B cell (primary cell): ENCODE data around the gene GPATCH8. TPM values are rescaled to one million over a fixed set of nuclear protein-coding genes. Genes with fewer than 3 reads are reported as not detected.
A peak's percentile ranks its signal among the peaks of the same experiment; 100 is the strongest.

Experiments used
- ATAC-seq: fragments of 200-7000 bp; cut with Tn5 transposase; one replicate; pipeline ENCODE4 v1.10.0; 2021; ENCODE audit warnings: low read depth, mild to moderate bottlenecking, moderate number of reproducible peaks, moderate library complexity
- CTCF ChIA-PET: fragments of 350-600 bp; sonication (Branson Sonifier 250); formaldehyde crosslinking; loops from one replicate; lab custom pipeline; 2021; ENCODE audit warnings: antibody characterized with exemption, inconsistent platforms; lab: Charles Lee
- POLR2A ChIA-PET: fragments of 350-600 bp; sonication (Branson Sonifier 250); formaldehyde crosslinking; loops from one replicate; lab custom pipeline; 2021; ENCODE audit warnings: antibody characterized with exemption; lab: Charles Lee
- DNase-seq: peaks from one replicate; pipeline ENCODE4 v3.0.0; 2013
- H2AFZ ChIP-seq: 2 replicates; pipeline ENCODE4 v1.6.1; 2012; ENCODE audit warnings: mild to moderate bottlenecking, low read depth, low read length; ENCODE audit not compliant: insufficient read depth, poor library complexity, severe bottlenecking
- H3K27ac ChIP-seq, 2 donors: 1 replicate in 1 of 2; 2 replicates in 1 of 2; pipeline ENCODE4 v1.5.1; 2012 to 2013; ENCODE audit warnings: low read length in 2 of 2, mild to moderate bottlenecking in 2 of 2, moderate library complexity in 1 of 2
- H3K27me3 ChIP-seq, 4 experiments: fragments of 200-600 bp in 1 of 4; sonication (generic) in 1 of 4; replicated peaks in 1 of 4; 1 replicate in 2 of 4; 2 replicates in 2 of 4; pipeline versions ENCODE4 v1.6.1 to v1.7.0; 2013 to 2016; ENCODE audit warnings: low read length in 3 of 4, mild to moderate bottlenecking in 2 of 4, mixed read lengths in 1 of 4, moderate library complexity in 1 of 4; ENCODE audit not compliant: insufficient read depth in 4 of 4, control insufficient read depth in 3 of 4; ENCODE audit errors: control extremely low read depth in 1 of 4
- H3K36me3 ChIP-seq, 2 experiments: replicated peaks in 1 of 2; 1 replicate in 1 of 2; 2 replicates in 1 of 2; pipeline versions ENCODE4 v1.6.1 to v1.7.1; 2013; ENCODE audit warnings: low read length in 1 of 2; ENCODE audit not compliant: insufficient read depth in 2 of 2, control insufficient read depth in 1 of 2; ENCODE audit errors: control extremely low read depth in 1 of 2, extremely low read depth in 1 of 2
- H3K4me1 ChIP-seq, 2 donors: fragments of 200-600 bp in 1 of 2; sonication (generic) in 1 of 2; 1 replicate in 1 of 2; 2 replicates in 1 of 2; pipeline versions ENCODE4 v1.5.1 to v1.6.1; 2013 to 2017; ENCODE audit warnings: low read length in 2 of 2; ENCODE audit not compliant: control insufficient read depth in 2 of 2, insufficient read depth in 2 of 2
- H3K4me2 ChIP-seq: replicated peaks from 2 replicates; pipeline ENCODE3; 2012; ENCODE audit warnings: mild to moderate bottlenecking, low read depth, low read length; ENCODE audit not compliant: poor library complexity, severe bottlenecking
- H3K4me3 ChIP-seq, 5 experiments: fragments of 200-600 bp in 1 of 5; sonication (generic) in 1 of 5; 1 replicate in 3 of 5; 2 replicates in 2 of 5; pipeline versions ENCODE4 v1.5.1 to v1.7.0; 2011 to 2016; ENCODE audit warnings: low read length in 4 of 5, mild to moderate bottlenecking in 4 of 5, low read depth in 2 of 5, control low read depth in 1 of 5, moderate library complexity in 1 of 5; ENCODE audit not compliant: insufficient read depth in 1 of 5; ENCODE audit errors: control extremely low read depth in 1 of 5, extremely low read depth in 1 of 5
- H3K79me2 ChIP-seq: fragments of 200-600 bp; sonication (generic); one replicate; pipeline ENCODE4 v1.6.0; 2016; ENCODE audit warnings: low read length; ENCODE audit not compliant: control insufficient read depth, insufficient read depth
- H3K9ac ChIP-seq: fragments of 200-600 bp; sonication (generic); 2 replicates; pipeline ENCODE4 v1.6.1; 2017; ENCODE audit warnings: mild to moderate bottlenecking, low read length, moderate library complexity
- H3K9me3 ChIP-seq, 3 donors: one replicate each; pipeline versions ENCODE4 v1.6.1 to v1.7.1; 2013; ENCODE audit warnings: low read length in 2 of 3; ENCODE audit not compliant: control insufficient read depth in 2 of 3, insufficient read depth in 1 of 3; ENCODE audit errors: control extremely low read depth in 1 of 3
- H4K20me1 ChIP-seq: 2 replicates; pipeline ENCODE4 v1.6.0; 2012; ENCODE audit warnings: mild to moderate bottlenecking, low read length; ENCODE audit not compliant: insufficient read depth, control insufficient read depth, poor library complexity, severe bottlenecking
- H3K27ac Mint-ChIP-seq: one replicate; pipeline ENCODE4 v1.8.0; 2021; ENCODE audit warnings: mixed read lengths
- H3K27me3 Mint-ChIP-seq: one replicate; pipeline ENCODE4 v1.8.0; 2021; ENCODE audit warnings: mixed read lengths
- H3K4me1 Mint-ChIP-seq: one replicate; pipeline ENCODE4 v1.8.0; 2021; ENCODE audit warnings: mixed read lengths
- H3K4me3 Mint-ChIP-seq: one replicate; pipeline ENCODE4 v1.8.0; 2021; ENCODE audit warnings: mixed read lengths
- H3K9me3 Mint-ChIP-seq: one replicate; pipeline ENCODE4 v1.8.0; 2022; ENCODE audit warnings: mixed read lengths; ENCODE audit not compliant: insufficient read depth
- CTCF ChIP-seq: fragments of 200-600 bp; IDR thresholded peaks from one replicate; pipeline ENCODE4 v1.8.0; 2022; ENCODE audit warnings: antibody characterized with exemption, mild to moderate bottlenecking
- EZH2 ChIP-seq: IDR thresholded peaks from 2 replicates; pipeline ENCODE4 v1.6.1; 2012; ENCODE audit warnings: borderline replicate concordance, low read depth, mild to moderate bottlenecking, moderate library complexity, low read length; ENCODE audit not compliant: insufficient read depth, poor library complexity, severe bottlenecking
- WGBS: methylation state at CpG from one replicate; pipeline ENCODE4 v1.1.5; 2013; ENCODE audit warnings: missing lambda C conversion rate; ENCODE audit not compliant: insufficient coverage; 5-methylcytosine and 5-hydroxymethylcytosine counted together
- intact Hi-C: fragments of 100-400 bp; cut with micrococcal nuclease; formaldehyde crosslinking; loops from one replicate; pipeline ENCODE4 v1.10.0; 2022
- polyA plus RNA-seq: library from polyadenylated mRNA; depleted of rRNA; stranded (reverse); fragments of >200 nt; gene quantifications from 2 replicates; pipeline ENCODE4 v1.2.3, GENCODE V29; 2012
- total RNA-seq, 2 donors: library from RNA; stranded (reverse); fragments of 120-200 nt in 1 of 2; gene quantifications; 1 replicate in 1 of 2; 2 replicates in 1 of 2; pipeline versions ENCODE4 v1.2.3 to v1.2.4, GENCODE V29; 2013 to 2022

The GPATCH8 gene
- total and polyA plus RNA-seq, 2 donors (not counting 1 experiment from before 2014, with no cell fraction given) = 28.3 to 83.4 TPM

GRCh38 chr17:44349553-44350070, 153.6 kb downstream of the GPATCH8 start:
- ChIA-PET POLR2A (interaction anchor here (0.7 kb wide), 1 partner anchor 139 kb away, joined by 7 read pairs; no protein-coding TSS in a partner anchor), CTCF (interaction anchor here (1.3 to 10.1 kb wide), 9 partner anchors 11 to 405 kb away, joined by 4 to 117 read pairs (median 28); partner anchors contain the start of genes FAM171A2 and SLC25A39)
- no peak for TF ChIP-seq CTCF
- no peak for TF ChIP-seq EZH2
- intact Hi-C loops = loop anchor here (1.0 to 5.0 kb wide), 2 partner anchors 139 to 407 kb away; partner anchors contain the start of gene PPY
- Histone ChIP-seq H4K20me1 (peaks cover 36% of the 10 kb centered on the region), H2AFZ (no peak overlapping the region), H3K36me3 (peaks cover 0 to 40% of the 10 kb centered on the region in 2 experiments), H3K4me1 (peaks cover 40 to 52% of the 10 kb centered on the region in 2 donors), H3K9ac (no peak overlapping the region), H3K79me2 (peaks cover 6% of the 10 kb centered on the region), H3K27me3 (no peaks in the 10 kb centered on the region), H3K27ac (no peak overlapping the region), H3K4me2 (no peak overlapping the region), H3K4me3 (no peak overlapping the region), H3K9me3 (peaks cover 0 to 3% (median 0%) of the 10 kb centered on the region in 3 donors)
- no peak for ATAC-seq
- 90% methylated on average over 11 of the region's 12 CpGs for WGBS
- peak overlapping the region; percentile 37 for H3K27ac Mint-ChIP-seq
- no peaks in the 10 kb centered on the region for H3K27me3 Mint-ChIP-seq
- no peak overlapping the region for H3K4me3 Mint-ChIP-seq
- H3K4me1 Mint-ChIP-seq = peaks cover 49% of the 10 kb centered on the region
- peak; percentile 20 for DNase-seq
- H3K9me3 Mint-ChIP-seq = no peaks in the 10 kb centered on the region

GRCh38 chr17:44348988-44349364, 154.2 kb downstream of the GPATCH8 start:
- Histone ChIP-seq H3K4me2 (peak overlapping the region; percentile 79), H3K4me3 (no peak overlapping the region), H3K9ac (no peak overlapping the region), H4K20me1 (peaks cover 36% of the 10 kb centered on the region), H2AFZ (no peak overlapping the region), H3K4me1 (peaks cover 44 to 57% of the 10 kb centered on the region in 2 donors), H3K36me3 (peaks cover 0 to 40% of the 10 kb centered on the region in 2 experiments), H3K79me2 (peaks cover 7% of the 10 kb centered on the region), H3K9me3 (peaks cover 0 to 3% (median 0%) of the 10 kb centered on the region in 3 donors), H3K27me3 (no peaks in the 10 kb centered on the region), H3K27ac (peak overlapping the region; percentile 69 to 85)
- Mint-ChIP-seq H3K27ac (peak overlapping the region; percentile 92), H3K4me3 (peak overlapping the region; percentile 73), H3K9me3 (no peaks in the 10 kb centered on the region), H3K27me3 (no peaks in the 10 kb centered on the region), H3K4me1 (peaks cover 53% of the 10 kb centered on the region)
- TF ChIP-seq CTCF (no peak), EZH2 (no peak)
- DNase-seq (no peak), ATAC-seq (no peak)
- 92% methylated on average over 6 of the region's 6 CpGs for WGBS
- ChIA-PET CTCF (interaction anchor here (1.6 to 10.1 kb wide), 7 partner anchors 10 to 146 kb away, joined by 4 to 117 read pairs (median 44); partner anchors contain the start of gene FAM171A2), POLR2A (interaction anchor here (1.3 to 1.6 kb wide), 2 partner anchors 22 to 132 kb away, joined by 4 to 7 read pairs; no protein-coding TSS in a partner anchor)
- intact Hi-C loops = loop anchor here (1.0 kb wide), 1 partner anchor 149 kb away; no protein-coding TSS in a partner anchor
